Neural cell (in vitro differentiated cells): ENCODE data around the gene IHH. TPM values are rescaled to one million over a fixed set of nuclear protein-coding genes. Genes with fewer than 3 reads are reported as not detected.

Source experiments
- H2AFZ ChIP-seq: fragments of 200-600, 300-800 bp; sonication (generic), shearing (Covaris generic); 2 replicates; pipeline ENCODE4 v1.6.0; 2014; ENCODE audit warnings: low read depth, mild to moderate bottlenecking, antibody characterized with exemption, low read length, moderate library complexity
- H3F3A ChIP-seq: fragments of 200-600 bp; shearing (Covaris generic); 2 replicates; pipeline ENCODE4 v1.6.1; 2016; ENCODE audit warnings: mild to moderate bottlenecking, moderate library complexity, mixed read lengths, antibody characterized with exemption, low read length; ENCODE audit not compliant: insufficient read depth, poor library complexity, severe bottlenecking
- H3K27ac ChIP-seq: fragments of 200-600, 300-800 bp; sonication (generic), shearing (Covaris generic); 2 replicates; pipeline ENCODE4 v1.5.1; 2014; ENCODE audit warnings: mild to moderate bottlenecking, low read length, moderate library complexity
- H3K27me3 ChIP-seq: fragments of 300-800, 200-600 bp; sonication (generic), shearing (Covaris generic); 2 replicates; pipeline ENCODE4 v1.6.0; 2014; ENCODE audit warnings: mild to moderate bottlenecking, low read depth, low read length, moderate library complexity; ENCODE audit not compliant: insufficient read depth
- H3K36me3 ChIP-seq: fragments of 300-800, 200-600 bp; sonication (generic), shearing (Covaris generic); 2 replicates; pipeline ENCODE4 v1.5.1; 2014; ENCODE audit warnings: mild to moderate bottlenecking, antibody characterized with exemption, low read length, moderate library complexity; ENCODE audit not compliant: insufficient read depth
- H3K4me2 ChIP-seq: fragments of 300-800, 200-600 bp; sonication (generic), shearing (Covaris generic); 2 replicates; pipeline ENCODE4 v1.6.0; 2014; ENCODE audit warnings: mild to moderate bottlenecking, low read length
- H3K4me3 ChIP-seq: fragments of 300-800, 200-600 bp; sonication (generic), shearing (Covaris generic); 2 replicates; pipeline ENCODE4 v1.5.1; 2014; ENCODE audit warnings: mild to moderate bottlenecking, low read length, moderate library complexity
- H3K79me2 ChIP-seq: fragments of 200-600 bp; shearing (Covaris generic); replicated peaks from 2 replicates; pipeline ENCODE4 v1.6.0; 2014; ENCODE audit warnings: mild to moderate bottlenecking, low read length, moderate library complexity; ENCODE audit not compliant: insufficient read depth
- H3K9ac ChIP-seq: fragments of 300-800, 200-600 bp; sonication (generic), shearing (Covaris generic); 2 replicates; pipeline ENCODE4 v1.6.1; 2016; ENCODE audit warnings: mild to moderate bottlenecking, low read length, mixed read lengths
- H3K9me2 ChIP-seq: fragments of 200-600 bp; shearing (Covaris generic); 2 replicates; pipeline ENCODE4 v1.6.1; 2016; ENCODE audit warnings: mild to moderate bottlenecking, low read length, mixed read lengths; ENCODE audit not compliant: insufficient read depth
- H3K9me3 ChIP-seq: fragments of 200-600, 300-800 bp; sonication (generic), shearing (Covaris generic); 2 replicates; pipeline ENCODE4 v1.6.1; 2016; ENCODE audit warnings: mild to moderate bottlenecking, mixed run types, low read length, moderate library complexity, mixed read lengths
- H4K20me1 ChIP-seq: fragments of 200-600 bp; shearing (Covaris generic); 2 replicates; pipeline ENCODE4 v1.6.1; 2016; ENCODE audit warnings: mild to moderate bottlenecking, mixed run types; ENCODE audit not compliant: insufficient read depth
- CTCF ChIP-seq: fragments of 450-650 bp; IDR thresholded peaks from 2 replicates; pipeline ENCODE4 v1.5.1; 2014; ENCODE audit warnings: antibody characterized with exemption, mild to moderate bottlenecking, moderate library complexity; ENCODE audit not compliant: poor library complexity, severe bottlenecking
- EP300 ChIP-seq: fragments of 450-650 bp; conservative IDR thresholded peaks from 2 replicates; pipeline ENCODE4 v1.6.1; 2014; ENCODE audit warnings: antibody characterized with exemption, mild to moderate bottlenecking, moderate library complexity; ENCODE audit not compliant: poor library complexity, severe bottlenecking
- EZH2 ChIP-seq: fragments of 200-600, 300-800 bp; shearing (Covaris generic), sonication (generic); IDR thresholded peaks from 2 replicates; pipeline ENCODE4 v1.6.1; 2014; ENCODE audit warnings: antibody characterized with exemption, low read length, borderline replicate concordance, mild to moderate bottlenecking; ENCODE audit not compliant: insufficient read depth, poor library complexity, severe bottlenecking
- MXI1 ChIP-seq: fragments of 450-650 bp; conservative IDR thresholded peaks from 2 replicates; pipeline ENCODE4 v1.6.1; 2014; ENCODE audit warnings: antibody characterized with exemption, mild to moderate bottlenecking; ENCODE audit not compliant: poor library complexity, severe bottlenecking
- POLR2AphosphoS5 ChIP-seq: IDR thresholded peaks from 2 replicates; pipeline ENCODE4 v1.6.1; 2012
- RAD21 ChIP-seq: fragments of 450-650 bp; conservative IDR thresholded peaks from 2 replicates; pipeline ENCODE4 v1.6.1; 2014; ENCODE audit warnings: antibody characterized with exemption, mild to moderate bottlenecking, moderate library complexity
- REST ChIP-seq: IDR thresholded peaks from 2 replicates; pipeline ENCODE4 v1.6.1; 2012; ENCODE audit warnings: borderline replicate concordance
- SMC3 ChIP-seq: fragments of 450-650 bp; conservative IDR thresholded peaks from 2 replicates; pipeline ENCODE4 v1.6.1; 2014; ENCODE audit warnings: antibody characterized with exemption, mild to moderate bottlenecking, moderate library complexity; ENCODE audit not compliant: poor library complexity
- TAF1 ChIP-seq: IDR thresholded peaks from 2 replicates; pipeline ENCODE4 v1.6.1; 2012; ENCODE audit warnings: low read depth
- polyA plus RNA-seq: library from polyadenylated mRNA; depleted of rRNA; stranded (reverse); fragments of >200 nt; gene quantifications from 2 replicates; pipeline ENCODE4 v1.2.3, GENCODE V29; 2014

IHH gene
- polyA plus RNA-seq, 1 donor from 2014 or later, result not detected

- Histone ChIP-seq H3F3A (no peaks in the 10 kb centered on the region), H4K20me1 (no peaks in the 10 kb centered on the region), H3K9ac (no peak overlapping the region), H3K79me2 (no peaks in the 10 kb centered on the region), H3K4me2 (no peak overlapping the region), H3K27me3 (no peaks in the 10 kb centered on the region), H3K9me2 (no peaks in the 10 kb centered on the region), H3K27ac (no peak overlapping the region), H3K9me3 (no peaks in the 10 kb centered on the region), H2AFZ (no peak overlapping the region), H3K4me3 (no peak overlapping the region), H3K36me3 (no peaks in the 10 kb centered on the region)
- TF ChIP-seq RAD21 (no peak), EZH2 (no peak), POLR2AphosphoS5 (no peak), TAF1 (no peak), CTCF (no peak), REST (no peak), MXI1 (no peak), EP300 (no peak), SMC3 (no peak)
Observed at GRCh38 chr2:219081701-219082331, 21.1 kb upstream of the IHH start.

GRCh38 chr2:219081096-219081495 lies 20.4 kb upstream of the IHH start:
- H3K9me2 ChIP-seq, result no peaks in the 10 kb centered on the region
- no peak overlapping the region for H3K4me3 ChIP-seq
- no peak overlapping the region for H3K9ac ChIP-seq
- H3K4me2 ChIP-seq, result no peak overlapping the region
- no peak overlapping the region for H3K27ac ChIP-seq
- no peaks in the 10 kb centered on the region for H3F3A ChIP-seq
- no peak overlapping the region for H2AFZ ChIP-seq
- H3K9me3 ChIP-seq, result no peaks in the 10 kb centered on the region
- no peaks in the 10 kb centered on the region for H3K79me2 ChIP-seq
- no peak for TF ChIP-seq TAF1
- no peak for TF ChIP-seq REST
- no peak for TF ChIP-seq EP300
- TF ChIP-seq POLR2AphosphoS5, result no peak
- no peak for TF ChIP-seq CTCF
- TF ChIP-seq MXI1, result no peak
- TF ChIP-seq EZH2, result no peak
- no peak for TF ChIP-seq RAD21
- H3K27me3 ChIP-seq, result no peaks in the 10 kb centered on the region
- no peaks in the 10 kb centered on the region for H3K36me3 ChIP-seq
- no peaks in the 10 kb centered on the region for H4K20me1 ChIP-seq
